ENCODE data around the gene SOD3. TPM values are rescaled to one million over a fixed set of nuclear protein-coding genes. Genes with fewer than 3 reads are reported as not detected.

Gene SOD3
- total and polyA plus RNA-seq, 2 of the 4 experiments (the other 2 are of a cell fraction) = 0.36 to 5.8 TPM

DNA sequence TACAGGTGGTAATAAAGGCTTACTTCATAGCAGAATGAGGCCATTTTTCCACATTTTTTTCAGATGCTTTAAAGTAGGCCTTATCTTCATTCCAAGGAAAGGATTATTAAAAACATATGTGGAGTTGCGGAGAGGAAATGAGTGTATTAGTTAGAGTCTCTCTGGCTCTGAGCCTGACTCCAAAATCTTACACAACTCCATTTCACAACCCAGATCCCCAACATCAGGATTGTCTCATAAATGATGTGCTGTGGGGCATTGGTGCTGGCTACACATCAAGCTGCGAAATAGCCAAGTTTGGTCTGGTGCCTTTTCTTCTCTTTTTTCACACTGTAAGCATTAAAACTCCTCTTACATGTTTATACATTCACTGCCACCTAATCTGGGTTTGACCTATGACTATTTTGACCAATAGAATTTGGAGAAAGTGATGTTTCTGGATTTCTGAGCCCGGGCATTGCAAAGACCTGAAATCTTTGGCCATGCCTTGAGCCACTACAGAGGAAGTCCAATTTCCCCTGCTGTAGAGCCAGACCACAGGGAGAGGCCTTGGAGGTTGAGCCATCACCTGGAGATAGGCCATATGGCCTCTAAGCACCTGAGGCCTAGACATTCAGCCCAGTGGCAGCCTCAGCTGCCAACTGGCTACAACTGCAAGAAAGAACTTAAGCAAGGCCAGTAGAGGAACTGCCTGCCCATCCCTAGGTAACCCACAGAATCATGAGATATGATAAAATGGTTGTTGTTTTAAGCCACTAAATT, 16.7 kb upstream of the SOD3 start:
- 0% methylated on average over 1 of the region's 3 CpGs; no CpG with 5 or more reads in 1 of the 2 experiments for WGBS, 2 experiments (ENCODE audit: extremely low coverage in 2 of 2, insufficient read length in 1 of 2)
- H3K36me3 ChIP-seq (ENCODE audit: control insufficient read depth, insufficient read depth, low read length) = no peaks in the 10 kb centered on the region
- no peak overlapping the region for H3K4me3 ChIP-seq (ENCODE audit: insufficient read depth, low read depth, low read length)
- 0 out of 2 replicates have a peak overlapping the region, but pooled peaks have one; percentile 11 for H4K91ac ChIP-seq (ENCODE audit: insufficient read depth, low read depth, low read length)
- POLR2A ChIA-PET (ENCODE audit: unreplicated experiment) = no interaction called here
- CTCF ChIA-PET = interaction anchor here (0.8 to 1.2 kb wide), 2 partner anchors 12 to 14 kb away, joined by 3 read pairs; no protein-coding TSS in a partner anchor
- no peak overlapping the region for H3K4me2 ChIP-seq (ENCODE audit: low read depth, low read length)
- peak overlapping the region; percentile 75 for H2BK120ac ChIP-seq (ENCODE audit: low read depth, low read length)
- in situ Hi-C loops (cut with MboI; ENCODE audit: low sequenced_read_pairs) (no loop called here), dilution Hi-C loops (cut with HindIII; ENCODE audit: low sequenced_read_pairs, unreplicated experiment) (no loop called here), intact Hi-C loops (cut with micrococcal nuclease) (loop anchor here (2.0 to 5.0 kb wide), 3 partner anchors 14 to 196 kb away; partner anchors contain the start of gene DHX15)
- BruUV-seq (replicated peaks) = no TSS peak
- peak overlapping the region; percentile 80 for H2AK5ac ChIP-seq (ENCODE audit: low read depth, low read length)
- no peaks in the 10 kb centered on the region for H3K79me1 ChIP-seq (ENCODE audit: low read depth in 1 of 2, low read length in 2 of 2)
- peak overlapping the region; percentile 75 for H3K14ac ChIP-seq (replicated peaks; ENCODE audit: low read depth, low read length)
- H3K23ac ChIP-seq (ENCODE audit: low read depth, low read length) = peak overlapping the region; percentile 26; the same call in 1 of the 2 replicates
- no peak overlapping the region for H2AFZ ChIP-seq (replicated peaks; ENCODE audit: low read length, poor library complexity)
- DNase-seq (peak; percentile 98), ATAC-seq (ENCODE audit: low read depth) (peak; percentile 88)
- peak overlapping the region; percentile 74 for H3K18ac ChIP-seq (ENCODE audit: low read depth, low read length)
- H4K5ac ChIP-seq (ENCODE audit: low read depth, low read length) = peak overlapping the region; percentile 55
- H2BK20ac ChIP-seq (ENCODE audit: low read depth, low read length) = peak overlapping the region; percentile 73
- no peaks in the 10 kb centered on the region for H3K27me3 ChIP-seq (ENCODE audit: control insufficient read depth, insufficient read depth, low read length)
- peaks cover 6% of the 10 kb centered on the region for H3K9me1 ChIP-seq (ENCODE audit: insufficient read depth, low read length)
- no peaks in the 10 kb centered on the region for H4K20me1 ChIP-seq (ENCODE audit: insufficient read depth, low read length)
- H3K4ac ChIP-seq (ENCODE audit: low read depth, low read length) = peak overlapping the region; percentile 76
- peak overlapping the region; percentile 83 for H3K27ac ChIP-seq (ENCODE audit: insufficient read depth, low read length)
- peaks cover 18% of the 10 kb centered on the region for H3K4me1 ChIP-seq (ENCODE audit: control insufficient read depth, insufficient read depth, low read length)
- H3K56ac ChIP-seq (ENCODE audit: extremely low read depth, insufficient read depth, low read length) = 0 out of 2 replicates have a peak overlapping the region, but pooled peaks have one; percentile 2
- H3K9me3 ChIP-seq (ENCODE audit: control insufficient read depth, insufficient read depth, low read length) = no peaks in the 10 kb centered on the region
- H2BK15ac ChIP-seq (ENCODE audit: low read depth, low read length) = peak overlapping the region; percentile 67; the same call in 2 of the 3 replicates
- no peak overlapping the region for H2AK9ac ChIP-seq (replicated peaks; ENCODE audit: low read depth, low read length, poor library complexity)
- peak overlapping the region; percentile 17 to 65; a peak in 2 of 4 replicates for H4K8ac ChIP-seq (ENCODE audit: low read depth in 2 of 2, low read length in 2 of 2)
- peak overlapping the region; percentile 76 for H2BK5ac ChIP-seq (ENCODE audit: low read depth, low read length, poor library complexity, severe bottlenecking)
- no peak overlapping the region for H3K9ac ChIP-seq (ENCODE audit: low read depth, low read length)
- TF ChIP-seq FOS (IDR thresholded peaks at IDR 0.05; ENCODE audit: low read depth, low read length) (peak; percentile 22; the same call in 1 of the 2 replicates), RFX5 (IDR thresholded peaks at IDR 0.05; ENCODE audit: low read depth, low read length) (peak; percentile 54; the same call in 1 of the 2 replicates), CEBPB (IDR thresholded peaks at IDR 0.05; ENCODE audit: low read depth, low read length) (peak; percentile 99), MXI1 (IDR thresholded peaks at IDR 0.05; ENCODE audit: borderline replicate concordance, low read depth, low read length) (no peak), CHD1 (IDR thresholded peaks at IDR 0.05; ENCODE audit: low read depth, low read length) (no peak), CTCF (conservative IDR thresholded peaks at IDR 0.05; ENCODE audit: low read depth, low read length) (no peak), POLR2A (IDR thresholded peaks at IDR 0.05; ENCODE audit: low read depth, low read length) (no peak), SMC3 (IDR thresholded peaks at IDR 0.05; ENCODE audit: low read depth, low read length) (no peak), NFE2L2 (IDR thresholded peaks at IDR 0.05; ENCODE audit: low read depth, low read length) (no peak), USF2 (IDR thresholded peaks at IDR 0.05; ENCODE audit: low read depth, low read length) (no peak), RAD21 (IDR thresholded peaks at IDR 0.05; ENCODE audit: low read length) (no peak), RCOR1 (IDR thresholded peaks at IDR 0.05; ENCODE audit: insufficient replicate concordance, low read length) (peak; percentile 79), BHLHE40 (IDR thresholded peaks at IDR 0.05; ENCODE audit: low read depth, low read length) (peak; percentile 59), MAZ (IDR thresholded peaks at IDR 0.05; ENCODE audit: borderline replicate concordance, low read depth, low read length) (0 out of 2 replicates have a peak, but pooled peaks have one; percentile 41), MAFK (IDR thresholded peaks at IDR 0.05; ENCODE audit: low read depth, low read length) (peak; percentile 31)
